GM21737 (cell line): ENCODE results near the gene NCKAP5.
"Not testable (repeated sequence)": the region's sequence is repeated elsewhere in the genome, so short reads cannot be mapped to it uniquely, and the experiment has no call there.

Experiments used
- ATAC-seq: cut with Tn5 transposase; IDR thresholded peaks from one replicate; pipeline ENCODE4 v1.9.1; 2021; ENCODE audit warnings: mild to moderate bottlenecking, moderate library complexity; ENCODE audit not compliant: unreplicated experiment

NCKAP5 gene

GRCh38 chr2:133241224-133241571, 327.1 kb downstream of the NCKAP5 start:
- no peak for ATAC-seq

- no peak for ATAC-seq
These were observed 327.6 kb downstream of the NCKAP5 start for GRCh38 chr2:133240491-133241223.

GRCh38 chr2:133235968-133236367, 332.3 kb downstream of the NCKAP5 start:
- no peak for ATAC-seq

GRCh38 chr2:133232556-133232955, 335.7 kb downstream of the NCKAP5 start:
- ATAC-seq, result no peak

GRCh38 chr2:133231264-133231663, 337.0 kb downstream of the NCKAP5 start:
- ATAC-seq, result no peak

- ATAC-seq, result no peak
These were observed 338.3 kb downstream of the NCKAP5 start for GRCh38 chr2:133229974-133230373.

- no peak for ATAC-seq
These were observed 345.0 kb downstream of the NCKAP5 start for GRCh38 chr2:133223226-133223625.

GRCh38 chr2:133221398-133221797, 346.9 kb downstream of the NCKAP5 start:
- ATAC-seq, result no peak

- ATAC-seq, result no peak
These were observed 350.1 kb downstream of the NCKAP5 start for GRCh38 chr2:133218204-133218603.

- ATAC-seq, result no peak
These were observed 352.8 kb downstream of the NCKAP5 start for GRCh38 chr2:133215477-133215876.

GRCh38 chr2:133213651-133214050, 354.6 kb downstream of the NCKAP5 start:
- no peak for ATAC-seq

GRCh38 chr2:133209325-133209724, 358.9 kb downstream of the NCKAP5 start:
- ATAC-seq, result no peak

- ATAC-seq, result not testable (repeated sequence)
These were observed 361.6 kb downstream of the NCKAP5 start for GRCh38 chr2:133206666-133207065.

- ATAC-seq, result no peak
These were observed 363.8 kb downstream of the NCKAP5 start for GRCh38 chr2:133204421-133204820.

GRCh38 chr2:133200684-133201421, 367.4 kb downstream of the NCKAP5 start:
- ATAC-seq, result no peak

- ATAC-seq, result no peak
These were observed 369.6 kb downstream of the NCKAP5 start for GRCh38 chr2:133198678-133199077.

GRCh38 chr2:133197156-133197555, 371.1 kb downstream of the NCKAP5 start:
- no peak for ATAC-seq

GRCh38 chr2:133194777-133195335, 373.4 kb downstream of the NCKAP5 start:
- no peak for ATAC-seq

- no peak for ATAC-seq
These were observed 374.0 kb downstream of the NCKAP5 start for GRCh38 chr2:133194362-133194655.

- ATAC-seq, result no peak
These were observed 374.5 kb downstream of the NCKAP5 start for GRCh38 chr2:133193544-133194361.

- no peak for ATAC-seq
These were observed 376.2 kb downstream of the NCKAP5 start for GRCh38 chr2:133192028-133192427.
